GM19468 (cell line): ENCODE measurements around the gene EMC10.

ENCODE experiments used
- ATAC-seq: cut with Tn5 transposase; IDR thresholded peaks from one replicate; pipeline ENCODE4 v1.9.1; 2021; ENCODE audit warnings: mild to moderate bottlenecking, moderate library complexity, moderate number of reproducible peaks; ENCODE audit not compliant: unreplicated experiment; ENCODE audit errors: extremely low read depth

EMC10 gene

GRCh38 chr19:50476907-50477238 is 566 bp downstream of the EMC10 start:
- ATAC-seq = no peak

- no peak for ATAC-seq
Measured at GRCh38 chr19:50477751-50478515, 1.6 kb downstream of the EMC10 start.

GRCh38 chr19:50478901-50479715 is 2.8 kb downstream of the EMC10 start:
- ATAC-seq = no peak

DNA sequence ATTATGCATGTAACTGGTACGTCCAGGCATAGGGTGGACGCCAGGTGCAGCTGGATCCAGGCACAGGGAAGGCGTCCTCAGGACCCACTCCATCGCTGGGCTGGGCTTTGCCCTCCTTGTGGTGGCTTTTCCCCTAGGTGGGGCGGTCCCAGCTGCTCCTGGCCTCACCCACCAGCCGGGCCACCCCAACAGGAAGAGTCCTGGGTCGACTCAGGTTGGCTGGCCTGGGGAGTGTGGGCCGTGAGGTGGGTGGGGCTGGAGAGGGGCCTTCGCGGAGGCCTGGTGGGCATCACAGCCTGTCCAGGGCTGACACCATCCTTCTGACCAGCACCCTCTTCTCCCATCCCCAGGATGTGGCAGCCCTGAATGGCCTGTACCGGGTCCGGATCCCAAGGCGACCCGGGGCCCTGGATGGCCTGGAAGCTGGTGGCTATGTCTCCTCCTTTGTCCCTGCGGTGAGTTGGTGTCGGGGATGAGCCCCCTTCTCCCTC is 3.5 kb downstream of the EMC10 start:
- ATAC-seq = no peak

DNA sequence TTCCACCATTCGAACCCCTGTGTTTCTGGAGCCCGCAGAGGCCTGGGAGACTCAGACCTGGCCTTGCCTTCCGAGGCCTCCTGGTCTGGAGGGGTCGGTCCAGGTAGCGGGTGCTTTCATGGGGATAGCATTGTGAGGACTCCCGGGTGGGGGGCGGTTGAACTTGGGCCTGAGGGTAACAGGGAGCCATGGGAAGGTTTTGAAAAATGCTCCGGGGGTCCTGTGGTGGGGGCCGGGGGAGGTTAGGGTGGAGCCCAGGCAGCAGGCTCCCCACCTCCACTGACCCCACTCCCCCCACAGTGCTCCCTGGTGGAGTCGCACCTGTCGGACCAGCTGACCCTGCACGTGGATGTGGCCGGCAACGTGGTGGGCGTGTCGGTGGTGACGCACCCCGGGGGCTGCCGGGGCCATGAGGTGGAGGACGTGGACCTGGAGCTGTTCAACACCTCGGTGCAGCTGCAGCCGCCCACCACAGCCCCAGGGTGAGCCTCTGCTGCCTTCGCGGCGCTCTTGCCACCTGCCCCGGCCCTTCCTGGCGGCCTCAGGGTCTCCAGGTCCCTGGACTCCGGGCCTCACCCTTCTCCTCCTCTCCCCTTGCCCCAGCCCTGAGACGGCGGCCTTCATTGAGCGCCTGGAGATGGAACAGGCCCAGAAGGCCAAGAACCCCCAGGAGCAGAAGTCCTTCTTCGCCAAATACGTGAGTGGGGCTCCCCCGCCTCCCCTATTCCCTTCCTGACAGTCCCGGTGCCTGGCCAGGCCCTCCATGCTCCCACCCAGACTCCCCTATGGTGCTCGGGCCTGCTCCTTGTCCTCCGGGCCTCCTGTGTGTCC is 4.2 kb downstream of the EMC10 start:
- no peak for ATAC-seq

GRCh38 chr19:50481351-50482149 is 5.2 kb downstream of the EMC10 start:
- ATAC-seq = no peak

DNA sequence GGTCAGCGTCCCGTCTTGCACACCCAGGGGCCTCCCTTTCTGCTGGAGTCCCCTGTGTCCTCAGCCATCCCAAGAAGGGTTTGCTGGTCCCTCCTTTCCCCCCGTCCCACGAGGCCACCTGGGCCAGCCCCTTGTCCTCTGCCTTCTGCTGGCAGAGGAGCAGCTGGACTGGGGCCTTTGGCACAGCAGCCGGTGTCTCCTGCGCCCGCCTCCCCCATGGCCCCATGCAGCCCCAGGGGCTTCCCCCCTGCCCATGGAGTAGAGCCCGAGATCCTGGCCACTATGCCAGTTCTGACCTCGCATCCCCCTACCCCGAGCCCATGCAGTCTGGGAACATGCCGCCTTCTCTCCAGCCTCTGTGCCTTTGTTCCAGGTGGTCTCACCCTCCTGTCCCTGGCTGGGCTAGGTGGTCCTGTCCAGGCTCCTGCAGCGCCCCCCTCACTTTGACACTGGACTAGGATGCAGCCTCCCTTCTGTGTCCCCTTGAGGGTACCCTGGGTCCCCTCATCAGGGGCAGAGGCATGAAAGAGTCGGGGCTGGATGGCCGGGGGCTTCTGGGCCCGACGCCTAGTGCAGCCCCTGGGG is 6.1 kb downstream of the EMC10 start:
- ATAC-seq = no peak

- no peak for ATAC-seq
Measured at GRCh38 chr19:50482916-50483315, 6.6 kb downstream of the EMC10 start.

DNA sequence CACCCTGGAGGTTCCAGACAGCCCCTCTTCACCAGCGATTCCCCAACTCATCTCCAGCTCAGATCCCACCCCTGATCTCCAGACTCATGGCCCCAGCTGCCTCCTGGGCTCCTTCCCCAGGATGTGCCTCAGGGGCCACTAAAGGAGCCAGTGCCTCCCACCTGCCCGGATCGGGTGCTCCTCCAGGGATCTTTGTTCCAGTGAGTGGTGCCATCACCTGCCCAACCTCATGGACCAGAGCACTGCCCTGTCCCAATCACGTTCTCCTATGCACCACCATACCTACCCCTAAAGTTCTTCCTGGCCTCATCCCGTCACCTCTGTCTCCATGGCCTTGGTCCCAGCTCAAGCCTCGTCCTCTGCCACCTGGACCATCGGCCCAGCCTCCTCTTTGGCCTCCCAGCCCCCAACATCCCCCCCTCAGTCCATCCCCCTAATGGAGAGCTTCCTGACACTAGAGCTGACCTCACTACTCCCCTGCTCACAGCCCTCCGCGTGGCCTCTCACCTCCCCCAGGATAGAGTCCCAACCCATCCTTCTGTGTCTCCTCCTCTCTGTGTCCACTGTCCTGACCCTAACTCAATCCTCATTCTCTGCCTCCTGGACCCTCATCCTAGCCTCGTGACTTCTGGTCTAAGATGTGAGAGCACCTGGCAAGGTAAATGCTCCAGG is 9.1 kb downstream of the EMC10 start:
- no peak for ATAC-seq

DNA sequence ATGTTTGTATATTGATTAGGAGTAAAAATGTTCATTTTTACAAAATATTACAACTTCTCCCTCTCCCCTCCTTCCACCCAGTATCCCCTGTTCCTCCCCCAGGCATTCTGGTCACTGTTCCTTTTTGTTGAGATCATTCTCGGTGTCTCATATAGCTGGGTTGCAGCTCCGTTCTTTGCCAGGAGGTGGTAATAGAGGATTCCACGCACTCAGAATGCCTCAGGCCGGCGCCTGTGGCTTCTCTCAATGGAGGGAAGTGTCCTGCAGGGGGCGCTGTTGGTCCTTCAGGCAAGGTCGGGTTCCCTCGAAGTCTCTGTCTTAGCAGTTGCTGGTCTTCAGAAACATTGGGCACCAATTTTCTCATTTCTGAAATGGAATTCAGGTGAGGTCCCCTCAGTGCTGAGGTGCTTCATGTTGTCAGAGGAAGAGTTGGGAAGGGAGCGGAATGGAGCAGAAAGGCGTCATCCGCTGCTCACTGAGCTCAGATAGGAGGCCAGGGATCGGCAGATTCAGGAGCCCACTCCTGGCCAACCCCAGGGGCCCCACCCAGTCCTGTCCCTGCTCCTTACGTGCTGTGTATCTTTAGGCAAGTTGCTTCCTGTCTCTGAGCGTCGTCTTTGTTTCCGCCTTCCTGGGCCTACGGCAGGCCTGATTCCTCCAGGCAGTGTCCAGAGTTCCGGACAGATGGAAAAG is 10.7 kb downstream of the EMC10 start:
- ATAC-seq = no peak

DNA sequence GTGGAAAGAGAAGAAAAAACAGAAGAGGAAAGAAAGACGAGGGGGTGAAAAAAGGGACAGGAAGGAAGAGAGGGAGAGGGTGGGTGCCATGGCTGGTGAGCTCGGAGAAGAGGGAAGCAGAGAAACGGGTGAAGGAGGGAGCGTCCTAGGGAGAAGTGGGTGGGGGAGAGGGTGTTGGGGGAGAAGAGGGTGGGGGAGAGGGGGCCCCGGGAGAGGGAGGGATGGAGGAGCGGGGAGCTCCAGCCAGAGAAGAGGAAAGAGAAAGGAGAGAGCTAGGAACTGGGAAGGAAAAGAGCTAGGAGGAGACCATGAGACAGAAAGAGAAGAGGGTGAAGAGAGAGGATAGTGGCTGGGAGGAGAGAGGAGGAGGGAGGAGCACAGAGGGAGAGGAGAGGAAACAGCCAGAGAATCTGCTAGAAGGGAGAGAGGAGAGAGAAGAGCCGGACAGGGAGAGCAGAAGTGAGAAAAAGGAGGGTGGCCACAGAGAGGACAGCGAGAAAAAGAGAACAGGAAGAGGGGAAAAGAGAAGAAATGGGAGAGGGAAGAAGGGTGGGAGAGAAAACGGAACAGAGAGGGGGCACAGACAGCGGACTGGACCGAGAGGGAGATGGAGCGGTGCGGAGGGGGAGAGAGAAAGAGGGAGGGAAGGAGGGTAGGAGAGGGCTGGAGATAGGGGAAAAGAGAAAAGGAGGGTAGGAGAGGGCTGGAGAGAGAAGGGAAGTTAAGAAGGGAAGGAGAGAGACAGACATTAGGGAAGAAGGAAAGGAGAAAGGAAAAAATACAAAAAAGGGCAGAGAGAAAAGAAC is 12.3 kb downstream of the EMC10 start:
- ATAC-seq = no peak

- no peak for ATAC-seq
Measured at GRCh38 chr19:50489461-50490011, 13.2 kb downstream of the EMC10 start.

GRCh38 chr19:50490411-50490811 is 14.1 kb downstream of the EMC10 start:
- ATAC-seq = no peak

DNA sequence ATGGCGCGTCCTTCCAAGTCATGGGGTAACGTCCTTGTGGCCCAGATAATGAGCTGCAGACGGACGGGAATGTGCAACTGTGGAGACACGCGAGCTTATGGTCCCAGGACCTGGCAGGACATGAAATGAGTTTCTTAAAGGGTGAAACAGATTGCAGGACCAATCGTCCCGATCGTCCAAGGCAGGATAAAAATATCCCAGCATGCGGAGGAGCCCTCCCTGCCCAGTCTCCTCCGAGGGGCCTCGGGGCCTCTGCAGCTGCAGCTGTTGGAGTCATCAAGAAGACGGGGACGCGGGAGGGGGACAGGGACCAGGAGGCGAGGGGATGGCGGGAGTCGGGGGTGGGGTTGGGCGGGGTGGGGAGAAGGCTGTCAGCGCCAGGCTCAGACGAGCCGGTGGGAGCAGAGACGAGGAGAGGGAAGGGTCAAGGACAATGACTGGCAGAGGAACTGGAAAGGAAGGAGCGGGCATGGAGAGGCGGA is 14.7 kb downstream of the EMC10 start:
- no peak for ATAC-seq

DNA sequence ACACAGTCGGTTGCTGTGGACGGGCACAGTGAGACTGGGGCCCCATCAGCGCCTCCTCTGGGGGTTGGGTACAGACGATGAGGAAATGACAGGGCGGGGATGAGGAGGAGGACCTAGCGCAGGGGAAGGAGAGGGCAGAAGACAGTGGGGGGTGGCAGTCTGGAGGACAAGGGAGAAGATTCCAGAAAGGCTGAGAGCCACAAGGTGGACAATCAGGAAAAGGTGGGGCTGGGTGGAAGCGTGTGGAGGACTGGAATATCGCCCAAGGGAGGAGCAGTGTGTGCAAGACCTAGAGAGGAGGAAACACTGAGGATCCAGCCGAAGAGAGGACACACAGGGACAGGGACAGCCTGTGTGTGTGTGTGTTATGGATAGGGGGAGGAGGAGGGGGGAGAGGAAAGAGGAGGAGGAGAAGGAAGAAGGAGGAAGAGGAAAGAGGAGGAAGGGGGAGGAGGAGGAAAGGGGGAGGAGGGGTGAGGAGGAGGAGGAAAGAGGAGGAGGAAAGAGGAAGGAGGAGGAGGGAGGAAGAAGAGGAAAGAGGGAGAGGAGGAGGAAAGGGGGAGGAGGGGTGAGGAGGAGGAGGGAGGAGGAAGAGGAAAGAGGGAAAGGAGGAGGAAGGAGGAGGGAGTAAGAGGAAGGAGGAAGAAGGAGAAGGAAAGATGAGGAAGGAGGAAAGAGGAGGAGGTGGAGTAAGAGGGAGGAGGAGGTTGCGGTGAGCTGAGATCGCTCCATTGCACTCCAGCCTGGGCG is 16.2 kb downstream of the EMC10 start:
- ATAC-seq = no peak

DNA sequence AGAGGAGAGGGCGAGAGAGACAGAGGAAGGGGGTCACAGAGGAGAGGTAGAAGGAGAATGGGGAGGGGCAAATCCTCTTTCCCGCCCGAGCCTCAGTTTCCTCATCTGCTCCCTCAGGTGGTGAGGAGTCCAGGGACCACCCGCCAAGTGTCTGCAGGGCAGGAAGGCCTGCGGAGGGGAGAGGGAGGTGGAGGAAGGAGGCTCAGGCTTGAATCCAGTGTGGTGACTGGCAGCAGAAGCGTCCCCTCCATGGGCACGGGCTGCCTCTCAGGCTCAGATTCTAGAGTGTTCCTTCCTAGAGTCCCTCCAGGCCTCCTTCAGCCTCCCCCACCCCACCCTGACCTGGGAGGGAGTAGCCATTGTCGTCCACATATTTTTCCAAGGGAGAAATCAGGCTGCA is 16.9 kb downstream of the EMC10 start:
- ATAC-seq = no peak
